GM19023 (cell line): ENCODE data around the gene NUTM2G.
"Not testable (repeated sequence)": the region's sequence is repeated elsewhere in the genome, so short reads cannot be mapped to it uniquely, and the experiment has no call there.

Experiments
- ATAC-seq: cut with Tn5 transposase; IDR thresholded peaks from one replicate; pipeline ENCODE4 v1.9.1; 2021; ENCODE audit warnings: mild to moderate bottlenecking, moderate library complexity; ENCODE audit not compliant: unreplicated experiment

Gene NUTM2G

GRCh38 chr9:96941628-96942027 lies 13.0 kb downstream of the NUTM2G start:
- not testable (repeated sequence) for ATAC-seq

- ATAC-seq, result not testable (repeated sequence)
Measured at GRCh38 chr9:96942181-96942580, 13.5 kb downstream of the NUTM2G start.

GRCh38 chr9:96949346-96949745 lies 20.7 kb downstream of the NUTM2G start:
- ATAC-seq, result not testable (repeated sequence)

- not testable (repeated sequence) for ATAC-seq
Measured at GRCh38 chr9:96950539-96950938, 21.9 kb downstream of the NUTM2G start.

- not testable (repeated sequence) for ATAC-seq
Measured at GRCh38 chr9:96967591-96967990, 38.9 kb downstream of the NUTM2G start.

- ATAC-seq, result not testable (repeated sequence)
Measured at GRCh38 chr9:96972552-96972951, 43.9 kb downstream of the NUTM2G start.

GRCh38 chr9:96974037-96974436 lies 45.4 kb downstream of the NUTM2G start:
- ATAC-seq, result not testable (repeated sequence)

- ATAC-seq, result not testable (repeated sequence)
Measured at GRCh38 chr9:96983496-96984122, 55.0 kb downstream of the NUTM2G start.

- ATAC-seq, result not testable (repeated sequence)
Measured at GRCh38 chr9:96984139-96984538, 55.5 kb downstream of the NUTM2G start.

- ATAC-seq, result not testable (repeated sequence)
Measured at GRCh38 chr9:96984887-96985286, 56.2 kb downstream of the NUTM2G start.
